Astrocyte of the cerebellum (primary cell): ENCODE data around the gene CACNA1E.

Source experiments
- DNase-seq: peaks from one replicate; pipeline ENCODE4 v3.0.0-alpha.2; 2011; ENCODE audit warnings: low read depth
- H3K4me3 ChIP-seq: 2 replicates; pipeline ENCODE4 v1.5.1; 2011; ENCODE audit warnings: mild to moderate bottlenecking, low read depth, low read length, moderate library complexity
- CTCF ChIP-seq: IDR thresholded peaks from 2 replicates; pipeline ENCODE4 v1.5.1; 2012; ENCODE audit warnings: low read length, low read depth, moderate library complexity, mild to moderate bottlenecking; ENCODE audit errors: missing control alignments
- in situ Hi-C: cut with HindIII; loops from 2 replicates; pipeline ENCODE4 v1.10.0; 2017; ENCODE audit warnings: low sequenced_read_pairs

Gene CACNA1E

DNA sequence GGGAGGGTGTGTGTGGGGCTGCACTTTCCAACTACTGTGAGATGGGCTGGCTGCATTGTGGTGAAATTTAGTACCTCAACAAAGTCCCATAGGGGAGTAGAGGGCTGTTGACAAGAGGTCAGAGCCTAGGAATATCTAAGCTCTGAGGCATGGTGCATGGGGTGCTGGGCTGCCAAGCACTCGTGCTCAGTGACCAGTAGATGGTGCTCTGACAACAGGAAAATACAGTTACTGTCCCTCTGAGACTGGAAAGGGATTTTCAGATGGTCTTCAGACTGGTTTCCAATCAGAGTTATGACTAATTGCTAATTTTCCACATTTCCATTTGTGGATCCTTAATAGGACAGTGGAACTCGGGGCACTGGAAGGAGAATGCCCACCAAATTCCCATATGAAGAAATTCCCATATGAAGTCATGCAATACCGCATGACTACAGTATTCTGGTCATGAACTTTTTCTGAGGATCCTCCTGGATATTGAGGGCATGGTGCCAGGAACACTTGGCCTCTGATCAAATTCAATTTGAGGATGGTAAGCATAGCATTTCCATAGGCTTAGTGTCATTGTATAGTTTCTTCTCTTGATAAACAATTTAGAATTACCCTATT lies 4.1 kb upstream of the CACNA1E start:
- peak; percentile 86 for TF ChIP-seq CTCF
- no peak overlapping the region for H3K4me3 ChIP-seq
- DNase-seq = peak; percentile 49
- in situ Hi-C loops = no loop called here

- no peak for TF ChIP-seq CTCF
- no peak for DNase-seq
- H3K4me3 ChIP-seq = no peak overlapping the region
- in situ Hi-C loops = no loop called here
These were observed 1.3 kb upstream of the CACNA1E start for GRCh38 chr1:181482001-181482430.

DNA sequence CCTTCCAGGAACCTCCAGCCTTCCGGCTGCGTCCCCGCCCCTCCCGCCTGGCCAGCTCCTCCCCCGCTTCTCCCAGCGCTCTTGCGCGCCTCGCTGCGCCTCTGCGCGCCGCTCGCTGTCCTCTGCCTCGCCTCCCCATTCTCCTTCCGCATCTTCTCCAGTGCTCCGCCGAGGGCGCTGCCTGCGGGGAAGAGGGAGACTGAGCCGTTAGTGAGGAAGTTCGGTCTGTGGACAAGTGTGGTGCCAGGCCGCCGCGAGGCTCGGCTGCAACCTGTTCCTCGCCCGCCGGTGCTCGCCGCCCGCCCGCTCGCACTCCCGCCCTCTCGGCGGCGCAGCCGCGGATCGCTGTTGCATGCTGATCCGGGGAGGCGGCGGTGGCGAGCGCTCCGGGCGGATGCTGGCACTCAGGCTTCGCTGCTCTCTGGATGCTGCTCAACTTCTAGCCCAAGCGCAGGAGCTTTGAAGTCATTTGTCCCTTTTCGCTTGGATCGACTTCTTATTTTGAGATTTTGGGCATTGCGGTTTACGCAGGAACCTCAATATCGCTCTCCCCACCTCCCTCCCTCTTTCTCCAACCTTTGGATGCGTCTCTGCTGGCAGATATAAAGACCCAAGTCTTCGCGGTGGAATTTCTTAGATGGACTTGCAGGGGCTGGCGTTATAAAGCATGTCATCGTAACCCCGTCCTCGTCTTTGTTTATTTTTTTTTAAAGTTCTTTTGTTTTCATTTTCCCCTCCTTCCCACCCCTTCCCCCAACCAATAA lies 614 bp upstream of the CACNA1E start:
- H3K4me3 ChIP-seq = peak overlapping the region; percentile 12
- no peak for DNase-seq
- no peak for TF ChIP-seq CTCF
- in situ Hi-C loops = no loop called here

- no peak for DNase-seq
- no peak overlapping the region for H3K4me3 ChIP-seq
- TF ChIP-seq CTCF = no peak
- in situ Hi-C loops = no loop called here
These were observed 1.5 kb downstream of the CACNA1E start for GRCh38 chr1:181484821-181485220.

GRCh38 chr1:181485287-181486097 lies 2.2 kb downstream of the CACNA1E start:
- DNase-seq = no peak
- no peak for TF ChIP-seq CTCF
- no peak overlapping the region for H3K4me3 ChIP-seq
- in situ Hi-C loops = no loop called here

GRCh38 chr1:181486098-181486420 lies 2.7 kb downstream of the CACNA1E start:
- DNase-seq = no peak
- H3K4me3 ChIP-seq = no peak overlapping the region
- TF ChIP-seq CTCF = no peak
- in situ Hi-C loops = no loop called here
